Peyer's patch (tissue), 4 donors: ENCODE measurements around the gene AKR1C2.

Source experiments
- POLR2A ChIP-seq, 2 donors: fragments of 450-650 bp; IDR thresholded peaks; one replicate each; pipeline ENCODE4 v1.5.1; 2017; ENCODE audit warnings: antibody characterized with exemption in 2 of 2, mild to moderate bottlenecking in 2 of 2, moderate library complexity in 2 of 2
- TF ChIP-seq, protein P1 (sequence below), 6 experiments: fragments of 450-650 bp in 4 of 6; fragments of 200-600 bp in 2 of 6; sonication (generic) in 1 of 6; IDR thresholded peaks; one replicate each; pipeline ENCODE4 v1.5.1; 2017 to 2019; ENCODE audit warnings: antibody characterized with exemption in 6 of 6, mild to moderate bottlenecking in 3 of 6, moderate library complexity in 1 of 6

- TF ChIP-seq, protein P1, sequence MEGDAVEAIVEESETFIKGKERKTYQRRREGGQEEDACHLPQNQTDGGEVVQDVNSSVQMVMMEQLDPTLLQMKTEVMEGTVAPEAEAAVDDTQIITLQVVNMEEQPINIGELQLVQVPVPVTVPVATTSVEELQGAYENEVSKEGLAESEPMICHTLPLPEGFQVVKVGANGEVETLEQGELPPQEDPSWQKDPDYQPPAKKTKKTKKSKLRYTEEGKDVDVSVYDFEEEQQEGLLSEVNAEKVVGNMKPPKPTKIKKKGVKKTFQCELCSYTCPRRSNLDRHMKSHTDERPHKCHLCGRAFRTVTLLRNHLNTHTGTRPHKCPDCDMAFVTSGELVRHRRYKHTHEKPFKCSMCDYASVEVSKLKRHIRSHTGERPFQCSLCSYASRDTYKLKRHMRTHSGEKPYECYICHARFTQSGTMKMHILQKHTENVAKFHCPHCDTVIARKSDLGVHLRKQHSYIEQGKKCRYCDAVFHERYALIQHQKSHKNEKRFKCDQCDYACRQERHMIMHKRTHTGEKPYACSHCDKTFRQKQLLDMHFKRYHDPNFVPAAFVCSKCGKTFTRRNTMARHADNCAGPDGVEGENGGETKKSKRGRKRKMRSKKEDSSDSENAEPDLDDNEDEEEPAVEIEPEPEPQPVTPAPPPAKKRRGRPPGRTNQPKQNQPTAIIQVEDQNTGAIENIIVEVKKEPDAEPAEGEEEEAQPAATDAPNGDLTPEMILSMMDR (IDR thresholded peaks at IDR 0.05): no peak
- TF ChIP-seq POLR2A (IDR thresholded peaks at IDR 0.05): no peak
Observed at GRCh38 chr10:4944841-4945240, 58.8 kb downstream of the AKR1C2 start.
